GM12878 (cell line): ENCODE results near the gene ACOT7. TPM values are rescaled to one million over a fixed set of nuclear protein-coding genes. Genes with fewer than 3 reads are reported as not detected.

Experiments
- ATAC-seq: fragments of 200-7000 bp; cut with Tn5 transposase; 3 replicates; pipeline ENCODE4 v1.9.1; 2020; ENCODE audit warnings: mild to moderate bottlenecking, moderate library complexity
- BruUV-seq: library from RNA; stranded (reverse); fragments of 400-500 nt; replicated peaks from 2 replicates; lab custom pipeline; 2021; lab: Mats Ljungman, UMichigan
- CTCF ChIA-PET: fragments of 300-600 bp; sonication (Branson Sonifier 250); formaldehyde crosslinking; extraction: SDS; loops from one replicate; lab custom pipeline; 2021; ENCODE audit warnings: inconsistent platforms; lab: Yijun Ruan, JAX
- POLR2A ChIA-PET: fragments of 350-600 bp; formaldehyde crosslinking; extraction: SDS; loops from one replicate; lab custom pipeline; 2021; ENCODE audit warnings: inconsistent platforms; lab: Charles Lee
- RAD21 ChIA-PET: fragments of 300-600 bp; sonication (Branson Sonifier 250); formaldehyde crosslinking; loops from one replicate; lab custom pipeline; 2023; ENCODE audit warnings: antibody characterized with exemption; ENCODE audit not compliant: unreplicated experiment; lab: Charles Lee
- SMC1A ChIA-PET: fragments of 300-600 bp; sonication (Branson Sonifier 250); formaldehyde crosslinking; loops from one replicate; lab custom pipeline; 2023; ENCODE audit not compliant: unreplicated experiment, uncharacterized antibody; lab: Charles Lee
- DNase-seq: peaks from one replicate; pipeline ENCODE4 v3.0.0-alpha.2; 2011; ENCODE audit warnings: low read depth, low spot score
- FAIRE-seq: peaks from 3 replicates; lab custom pipeline; 2011; peaks lifted over from hg19 to GRCh38; lab: Jason Lieb, UNC
- H2AFZ ChIP-seq: 2 replicates; pipeline ENCODE4 v1.6.0; 2011; ENCODE audit warnings: low read depth, low read length, control low read depth; ENCODE audit not compliant: control insufficient read depth
- H3K27ac ChIP-seq: 2 replicates; pipeline ENCODE4 v1.5.1; 2011; ENCODE audit warnings: control low read depth; ENCODE audit not compliant: control insufficient read depth, insufficient read depth
- H3K27me3 ChIP-seq, 2 experiments: replicated peaks in 1 of 2; 2 replicates each; pipeline versions ENCODE4 v1.6.0 to v1.6.1; 2011; ENCODE audit warnings: low read length in 1 of 2; ENCODE audit not compliant: control insufficient read depth in 2 of 2, insufficient read depth in 2 of 2
- H3K36me3 ChIP-seq, 2 experiments: 2 replicates each; pipeline ENCODE4 v1.5.1; 2011; ENCODE audit warnings: low read length in 1 of 2; ENCODE audit not compliant: control insufficient read depth in 2 of 2, insufficient read depth in 2 of 2
- H3K4me1 ChIP-seq: 2 replicates; pipeline ENCODE4 v1.6.1; 2011; ENCODE audit warnings: mild to moderate bottlenecking, low read length, moderate library complexity, mixed read lengths; ENCODE audit not compliant: control insufficient read depth, insufficient read depth
- H3K4me2 ChIP-seq: 2 replicates; pipeline ENCODE4 v1.6.0; 2011; ENCODE audit warnings: control low read depth; ENCODE audit not compliant: control insufficient read depth, insufficient read depth
- H3K4me3 ChIP-seq: fragments of 200-600 bp; sonication (generic); 2 replicates; pipeline ENCODE4 v1.5.1; 2016
- H3K79me2 ChIP-seq: 2 replicates; pipeline ENCODE4 v1.6.0; 2011; ENCODE audit warnings: low read length; ENCODE audit not compliant: control insufficient read depth, insufficient read depth
- H3K9ac ChIP-seq: 2 replicates; pipeline ENCODE4 v1.8.0; 2011; ENCODE audit warnings: low read length, control low read depth, mixed read lengths; ENCODE audit not compliant: control insufficient read depth, insufficient read depth
- H3K9me3 ChIP-seq: replicated peaks from 3 replicates; pipeline ENCODE4 v1.5.1; 2011; ENCODE audit warnings: mild to moderate bottlenecking, low read length; ENCODE audit not compliant: control insufficient read depth, insufficient read depth
- H4K20me1 ChIP-seq: 2 replicates; pipeline ENCODE4 v1.6.0; 2011; ENCODE audit not compliant: control insufficient read depth, insufficient read depth
- E2F8 ChIP-seq: fragments of 450-650 bp; IDR thresholded peaks from 2 replicates; pipeline ENCODE4 v1.6.1; 2018; ENCODE audit warnings: mild to moderate bottlenecking, low read depth, moderate library complexity; ENCODE audit not compliant: partially characterized antibody
- EED ChIP-seq: sonication (generic); IDR thresholded peaks from 2 replicates; pipeline ENCODE4 v1.6.1; 2016; ENCODE audit warnings: antibody characterized with exemption, low read depth
- IRF3 ChIP-seq: fragments of 450-650 bp; IDR thresholded peaks from 2 replicates; pipeline ENCODE4 v1.6.1; 2014; ENCODE audit warnings: mild to moderate bottlenecking
- KAT2A ChIP-seq: conservative IDR thresholded peaks from 2 replicates; pipeline ENCODE4 v1.6.1; 2011; ENCODE audit warnings: low read depth, low read length; ENCODE audit not compliant: control insufficient read depth
- MXI1 ChIP-seq: fragments of 150-350 bp; IDR thresholded peaks from 2 replicates; pipeline ENCODE4 v1.6.1; 2011; ENCODE audit warnings: low read depth, mild to moderate bottlenecking, inconsistent platforms, low read length, improper control_type of control experiment
- NR2F1 ChIP-seq: fragments of 450-650 bp; conservative IDR thresholded peaks from 2 replicates; pipeline ENCODE4 v1.6.1; 2017; ENCODE audit warnings: mild to moderate bottlenecking
- RAD51 ChIP-seq: fragments of 450-650 bp; IDR thresholded peaks from 2 replicates; pipeline ENCODE4 v1.6.1; 2016; ENCODE audit warnings: moderate library complexity, mild to moderate bottlenecking, inconsistent platforms
- RUNX3 ChIP-seq: IDR thresholded peaks from 2 replicates; pipeline ENCODE4 v1.6.1; 2012; ENCODE audit warnings: low read length, inconsistent platforms
- STAT3 ChIP-seq: IDR thresholded peaks from 2 replicates; pipeline ENCODE4 v1.6.1; 2011; ENCODE audit warnings: low read depth, low read length, improper control_type of control experiment
- SUPT20H ChIP-seq: IDR thresholded peaks from 2 replicates; pipeline ENCODE4 v1.6.1; 2011; ENCODE audit warnings: low read depth, mild to moderate bottlenecking, low read length, moderate library complexity, borderline replicate concordance; ENCODE audit not compliant: control insufficient read depth
- WRNIP1 ChIP-seq: IDR thresholded peaks from 2 replicates; pipeline ENCODE4 v1.6.1; 2011; ENCODE audit warnings: low read depth, low read length, improper control_type of control experiment, borderline replicate concordance
- WGBS: methylation state at CpG from one replicate; pipeline ENCODE4 v1.1.6; 2016; ENCODE audit warnings: low lambda C conversion rate; ENCODE audit not compliant: insufficient replicate concordance, insufficient coverage; ENCODE audit errors: missing lambda C conversion rate; 5-methylcytosine and 5-hydroxymethylcytosine counted together
- in situ Hi-C: fragments of 300-500 bp; cut with MboI; formaldehyde crosslinking; loops from 9 replicates; pipeline ENCODE4 v1.14.3; 2018; ENCODE audit warnings: mixed read lengths
- intact Hi-C: fragments of 100-400 bp; cut with micrococcal nuclease; formaldehyde crosslinking; loops from one replicate; pipeline ENCODE4 v1.14.2; 2022; ENCODE audit not compliant: unreplicated experiment
- polyA plus RNA-seq, 11 experiments: library from polyadenylated mRNA; depleted of rRNA in 4 of 11; unstranded in 6 of 11; stranded (reverse) in 5 of 11; fragments of >200 nt; fragmentation: Nextera tagmentation in 4 of 11; fragmentation: Illumina TruSeq in 1 of 11; extraction: Ambion mirVana in 4 of 11; extraction: Trizol in 1 of 11; gene quantifications; 1 replicate in 1 of 11; 2 replicates in 10 of 11; pipeline versions ENCODE4 v1.2.1 to v1.2.3, GENCODE V29; 2011 to 2016; ENCODE audit warnings: inconsistent platforms in 2 of 11, missing spikeins in 2 of 11, low read depth in 1 of 11
- total RNA-seq, 4 experiments: library from RNA; depleted of rRNA in 3 of 4; stranded (reverse); fragments of >200 nt in 3 of 4; fragmentation: Illumina TruSeq in 1 of 4; extraction: Trizol in 1 of 4; gene quantifications; 2 replicates each; pipeline versions ENCODE4 v1.2.1 to v1.2.3, GENCODE V29; 2013 to 2021

The ACOT7 gene
- total and polyA plus RNA-seq, 10 of the 15 experiments (the other 5 are each of a cell fraction or from before 2014, with no cell fraction given), result 8.9 to 206 (median 61.2) TPM

- ATAC-seq (no peak), DNase-seq (no peak), FAIRE-seq (no peak)
- Histone ChIP-seq H3K36me3 (peaks cover 0 to 19% of the 10 kb centered on the region in 2 experiments; a peak in 3 of 4 replicates), H3K4me2 (no peak overlapping the region), H3K79me2 (no peaks in the 10 kb centered on the region), H4K20me1 (no peaks in the 10 kb centered on the region), H3K4me3 (no peak overlapping the region), H3K4me1 (no peaks in the 10 kb centered on the region), H2AFZ (no peak overlapping the region), H3K27ac (no peak overlapping the region), H3K9me3 (no peaks in the 10 kb centered on the region), H3K27me3 (no peaks in the 10 kb centered on the region), H3K9ac (no peak overlapping the region)
- WGBS, result 87% methylated on average over 7 of the region's 7 CpGs
- SMC1A ChIA-PET, result interaction anchor here (1.1 kb wide), 1 partner anchor 12 kb away, joined by 3 read pairs; no protein-coding TSS in a partner anchor
- BruUV-seq, result no TSS peak
- TF ChIP-seq NR2F1 (no peak), STAT3 (no peak), E2F8 (no peak), RUNX3 (no peak)
- intact Hi-C loops, result no loop called here
- RAD21 ChIA-PET, result no interaction called here
- in situ Hi-C loops, result loop anchor here (25.0 kb wide), 1 partner anchor 817 kb away; no protein-coding TSS in a partner anchor
- POLR2A ChIA-PET, result no interaction called here
- CTCF ChIA-PET, result interaction anchor here (1.1 kb wide), 1 partner anchor 82 kb away, joined by 3 read pairs; no protein-coding TSS in a partner anchor
Measured at GRCh38 chr1:6329396-6329795, 64.2 kb downstream of the ACOT7 start.

GRCh38 chr1:6328696-6329095 is 64.9 kb downstream of the ACOT7 start:
- no peaks in the 10 kb centered on the region for H3K27me3 ChIP-seq
- intact Hi-C loops (no loop called here), in situ Hi-C loops (loop anchor here (25.0 kb wide), 1 partner anchor 816 kb away; no protein-coding TSS in a partner anchor)
- H4K20me1 ChIP-seq, result no peaks in the 10 kb centered on the region
- no peak overlapping the region for H3K4me3 ChIP-seq
- ChIA-PET SMC1A (no interaction called here), RAD21 (no interaction called here), POLR2A (no interaction called here), CTCF (interaction anchor here (1.1 kb wide), 1 partner anchor 82 kb away, joined by 3 read pairs; no protein-coding TSS in a partner anchor)
- peaks cover 0 to 17% of the 10 kb centered on the region in 2 experiments; a peak in 3 of 4 replicates for H3K36me3 ChIP-seq
- ATAC-seq (no peak), FAIRE-seq (no peak), DNase-seq (no peak)
- no peak overlapping the region for H3K27ac ChIP-seq
- no peaks in the 10 kb centered on the region for H3K9me3 ChIP-seq
- H3K4me2 ChIP-seq, result no peak overlapping the region
- H3K79me2 ChIP-seq, result no peaks in the 10 kb centered on the region
- H2AFZ ChIP-seq, result no peak overlapping the region
- no peaks in the 10 kb centered on the region for H3K4me1 ChIP-seq
- 73% methylated on average over 11 of the region's 12 CpGs for WGBS
- no TSS peak for BruUV-seq
- no peak overlapping the region for H3K9ac ChIP-seq
- TF ChIP-seq KAT2A, result no peak
- no peak for TF ChIP-seq RAD51
- no peak for TF ChIP-seq WRNIP1
- no peak for TF ChIP-seq IRF3
- no peak for TF ChIP-seq SUPT20H
- no peak for TF ChIP-seq EED
- TF ChIP-seq MXI1, result no peak
